Measurements from ENCODE around the gene C1orf94.

GRCh38 chr1:34237151-34237815 is 60.6 kb downstream of the C1orf94 start:
- TF ChIP-seq CTCF (IDR thresholded peaks at IDR 0.05) (no peak), POLR2AphosphoS5 (IDR thresholded peaks at IDR 0.05) (no peak), POLR2A (IDR thresholded peaks at IDR 0.05) (no peak)
